Erythroblast (primary cell): ENCODE data around the gene DENND11.

Experiments
- GATA1 ChIP-seq: IDR thresholded peaks from 2 replicates; pipeline ENCODE4 v1.6.1; 2011; ENCODE audit warnings: low read depth, mild to moderate bottlenecking, control low read depth, low read length, moderate library complexity
- POLR2A ChIP-seq: IDR thresholded peaks from 2 replicates; pipeline ENCODE4 v1.6.1; 2011; ENCODE audit warnings: mild to moderate bottlenecking, low read length

DNA sequence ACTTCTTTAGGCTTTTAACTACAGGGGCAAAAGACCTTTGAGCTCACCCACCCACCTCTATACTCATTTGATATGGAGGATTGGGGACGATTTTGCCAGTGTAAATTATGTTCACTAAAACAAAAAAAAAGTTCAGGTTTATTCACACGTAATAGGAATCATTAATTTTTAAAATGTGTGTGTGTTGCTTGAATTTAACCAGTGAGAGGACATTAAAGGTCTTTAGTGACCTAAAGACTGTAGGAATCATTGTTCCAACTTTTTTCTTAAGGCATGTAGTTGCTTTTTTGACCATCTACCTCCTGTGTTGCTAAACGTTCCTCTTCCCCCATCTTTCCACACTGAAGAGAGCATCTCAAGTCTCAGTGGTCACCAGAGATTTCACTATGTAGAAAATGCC lies 37.3 kb upstream of the DENND11 start:
- TF ChIP-seq POLR2A (no peak), GATA1 (no peak)
